Endometrial microvascular endothelial cells (primary cell): ENCODE results near the gene ATP5F1E. TPM values are rescaled to one million over a fixed set of nuclear protein-coding genes. Genes with fewer than 3 reads are reported as not detected.

Experiments
- in situ Hi-C: cut with HindIII; loops from 2 replicates; pipeline ENCODE4 v1.10.0; 2017; ENCODE audit warnings: low sequenced_read_pairs, low pct_unique_long_range_greater_than_20kb; ENCODE audit errors: inconsistent ontology term
- total RNA-seq: library from RNA; depleted of rRNA; stranded (reverse); fragments of >200 nt; gene quantifications from one replicate; pipeline ENCODE4 v1.2.3, GENCODE V29; 2015; ENCODE audit errors: inconsistent ontology term

Gene ATP5F1E
- total RNA-seq, 1 donor from 2014 or later: 18.2 TPM

DNA sequence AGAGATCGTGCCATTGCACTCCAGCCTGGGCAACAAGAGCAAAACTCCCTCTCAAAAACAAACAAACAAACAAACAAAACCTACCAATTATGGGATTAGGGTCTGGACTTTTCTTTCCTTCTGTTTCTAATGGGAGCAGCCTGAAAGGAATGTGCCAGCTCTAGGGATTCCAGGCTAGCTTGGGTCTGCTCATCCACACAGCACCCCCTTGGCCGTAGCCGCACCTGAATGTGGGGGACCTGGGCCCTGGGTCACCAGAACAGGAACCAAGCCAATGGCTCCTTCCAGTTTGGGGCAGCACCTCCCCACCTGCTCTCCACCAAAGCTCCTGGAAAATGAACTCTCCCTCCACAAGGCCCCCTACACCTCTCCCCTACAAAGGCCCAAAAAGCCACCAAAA lies 31.8 kb downstream of the ATP5F1E start:
- in situ Hi-C loops: loop anchor here (25.0 kb wide), 1 partner anchor 138 kb away; the partner anchor contains the start of genes GNAS and GNAS-AS1

DNA sequence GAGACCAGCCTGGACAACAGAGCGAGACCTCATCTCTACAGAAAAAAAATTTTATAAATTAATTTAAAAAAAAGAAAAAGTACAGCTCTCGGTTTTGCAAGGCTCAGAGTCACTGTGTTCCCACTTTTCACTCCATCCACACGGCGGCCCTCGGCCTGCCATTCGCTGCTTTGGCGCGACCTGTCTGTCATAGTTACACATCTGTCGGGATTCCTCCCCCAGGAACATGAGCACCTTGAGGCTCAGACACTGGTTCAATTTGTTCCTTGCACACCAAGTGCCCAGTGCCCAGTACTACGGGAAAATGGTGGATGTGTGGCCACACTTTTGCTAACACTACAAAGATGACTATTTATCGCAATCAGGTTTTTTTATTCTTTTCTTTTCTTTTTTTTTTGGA lies 33.5 kb downstream of the ATP5F1E start:
- in situ Hi-C loops: no loop called here

GRCh38 chr20:58997141-58997770 lies 34.9 kb downstream of the ATP5F1E start:
- in situ Hi-C loops: no loop called here

DNA sequence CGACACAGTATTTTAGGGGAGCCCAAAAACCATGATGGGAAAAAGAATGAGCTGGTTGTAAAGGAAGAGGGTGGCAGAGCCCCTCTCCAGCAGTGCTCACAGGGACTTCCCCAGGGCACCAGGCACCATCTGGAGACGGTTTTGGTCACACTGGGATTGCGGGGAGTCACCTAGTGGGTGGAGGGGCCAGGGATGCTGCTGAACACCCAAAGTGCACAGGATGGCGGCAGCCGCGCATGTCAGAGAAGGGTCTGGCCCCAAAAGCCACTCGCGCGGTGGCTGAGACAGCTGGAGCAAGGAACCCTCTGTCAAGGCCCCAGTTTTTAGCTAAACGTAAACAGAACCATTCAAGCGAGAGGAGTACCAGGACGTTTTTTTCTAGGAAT lies 35.9 kb downstream of the ATP5F1E start:
- in situ Hi-C loops: no loop called here

DNA sequence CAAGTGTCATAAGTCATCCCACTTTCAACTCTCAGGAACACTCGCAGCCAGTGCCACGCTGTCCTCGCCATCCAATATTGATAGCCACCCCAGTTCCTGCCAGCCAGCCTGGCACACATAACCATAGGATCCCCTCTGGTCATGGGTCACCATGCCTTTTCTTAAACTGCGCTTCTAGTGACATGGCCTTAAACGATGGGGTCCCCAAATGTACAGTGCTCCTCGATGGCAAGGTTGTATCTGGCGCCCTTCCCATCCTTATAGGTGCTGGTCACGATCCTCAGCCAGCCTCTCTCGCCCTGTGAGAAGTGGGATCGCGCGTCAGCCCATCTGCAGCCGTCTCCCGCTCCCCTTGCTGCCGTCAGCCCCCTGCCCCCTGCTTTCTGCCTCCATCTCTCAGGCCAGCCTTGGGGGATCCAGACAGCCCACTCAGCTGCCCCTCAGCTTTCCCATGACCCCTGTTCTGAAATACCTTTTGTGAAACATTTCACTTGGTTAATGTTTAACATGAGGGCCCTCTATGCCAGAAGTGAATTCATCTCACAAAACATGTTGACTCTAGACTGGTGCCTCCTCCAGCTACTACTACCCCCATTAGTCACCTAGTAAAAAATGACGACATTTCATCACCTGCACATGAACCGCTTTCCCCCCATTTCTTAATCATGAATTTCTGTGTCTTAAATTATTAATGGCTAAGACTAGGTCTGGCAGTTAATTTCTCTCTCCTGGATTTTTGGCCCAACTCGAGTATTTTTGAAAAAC lies 36.5 kb downstream of the ATP5F1E start:
- in situ Hi-C loops: no loop called here

DNA sequence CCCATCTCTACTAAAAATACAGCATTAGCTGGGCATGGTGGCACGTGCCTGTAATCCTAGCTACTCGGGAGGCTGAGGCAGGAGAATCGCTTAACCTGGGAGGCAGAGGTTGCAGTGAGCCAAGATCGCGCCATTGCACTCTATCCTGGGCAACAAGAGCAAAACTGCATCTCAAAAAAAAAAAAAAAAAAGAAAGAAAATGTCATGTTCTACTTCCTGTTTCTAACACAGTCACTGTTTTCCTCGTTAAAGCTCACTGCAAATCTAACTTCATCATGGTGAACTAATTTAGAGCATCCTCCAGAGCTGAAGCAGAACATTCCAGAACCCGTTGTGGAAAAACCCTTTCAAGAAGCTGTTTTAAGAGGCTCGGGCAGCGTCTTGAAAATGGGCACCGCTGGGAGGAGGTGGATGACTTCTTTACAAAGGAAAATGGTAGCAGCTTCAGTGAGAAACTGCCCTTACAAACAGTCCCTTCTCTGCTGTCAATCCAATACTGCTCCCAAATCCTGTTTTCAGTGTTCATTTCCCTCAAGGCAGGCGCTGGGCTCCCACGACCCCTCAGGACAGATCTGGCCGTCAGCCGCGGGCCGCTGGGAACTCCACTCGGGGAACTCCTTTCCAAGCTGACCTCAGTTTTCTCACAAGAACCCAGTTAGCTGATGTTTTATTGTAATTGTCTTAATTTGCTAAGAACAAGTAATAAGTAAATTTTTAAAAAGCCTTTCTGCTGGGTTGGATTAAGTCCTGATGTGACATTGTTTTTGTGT lies 37.6 kb downstream of the ATP5F1E start:
- in situ Hi-C loops: no loop called here

DNA sequence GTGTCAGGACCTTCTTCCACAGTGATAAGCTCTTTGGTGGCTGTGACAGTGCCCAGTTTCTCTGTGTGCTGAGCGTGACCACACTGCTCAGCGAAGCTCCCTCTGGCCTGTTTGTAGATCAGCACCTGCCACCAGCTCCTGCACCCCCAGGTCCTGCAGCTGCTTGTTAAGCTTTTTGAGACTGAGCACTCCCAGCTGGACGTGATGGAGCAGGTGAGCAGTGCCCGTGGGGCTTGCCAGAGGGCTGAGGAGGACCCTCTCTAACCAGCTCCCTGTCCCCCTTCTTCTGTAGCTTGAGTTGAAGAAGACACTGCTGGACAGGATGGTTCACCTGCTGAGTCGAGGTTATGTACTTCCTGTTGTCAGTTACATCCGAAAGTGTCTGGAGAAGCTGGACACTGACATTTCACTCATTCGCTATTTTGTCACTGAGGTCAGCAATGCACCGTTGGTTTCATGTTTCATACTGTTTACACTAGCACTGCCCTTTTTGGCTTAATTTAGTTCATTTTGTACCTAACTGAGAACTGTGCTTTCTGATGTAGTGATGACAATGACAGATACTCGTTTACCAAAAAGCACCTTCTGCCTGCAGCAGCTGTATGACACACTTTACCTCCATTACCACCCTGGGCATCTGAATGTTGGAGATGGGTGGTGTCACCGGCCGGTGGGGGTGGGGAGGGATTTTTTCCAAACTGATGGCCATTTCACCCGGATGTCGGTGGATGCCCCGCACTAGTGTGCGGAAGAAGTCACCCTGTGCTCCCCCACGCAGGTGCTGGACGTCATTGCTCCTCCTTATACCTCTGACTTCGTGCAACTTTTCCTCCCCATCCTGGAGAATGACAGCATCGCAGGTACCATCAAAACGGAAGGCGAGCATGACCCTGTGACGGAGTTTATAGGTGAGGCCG lies 38.5 kb downstream of the ATP5F1E start:
- in situ Hi-C loops: no loop called here

- in situ Hi-C loops: no loop called here
Observed at GRCh38 chr20:58992911-58993310, 39.2 kb downstream of the ATP5F1E start.

- in situ Hi-C loops: no loop called here
Observed at GRCh38 chr20:58991715-58992114, 40.4 kb downstream of the ATP5F1E start.

- in situ Hi-C loops: no loop called here
Observed at GRCh38 chr20:58990651-58991445, 41.3 kb downstream of the ATP5F1E start.

DNA sequence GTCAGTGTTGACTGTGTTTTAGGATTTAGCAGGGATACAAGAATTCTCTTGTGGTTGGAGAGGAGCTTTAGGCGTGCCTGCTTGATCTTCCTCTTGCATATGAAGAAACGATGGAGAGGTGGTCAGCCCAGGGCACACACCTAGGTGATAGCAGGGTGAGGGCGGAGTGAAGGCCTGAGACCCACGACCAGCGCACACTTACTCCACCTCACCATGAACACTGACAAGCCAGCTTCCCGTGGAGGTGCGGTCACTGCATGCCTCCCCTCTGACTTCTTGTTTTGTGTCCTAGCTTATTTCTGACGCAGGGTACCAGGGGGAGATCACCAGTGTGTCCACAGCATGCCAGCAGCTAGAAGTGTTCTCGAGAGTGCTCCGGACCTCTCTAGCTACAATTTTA lies 42.9 kb downstream of the ATP5F1E start:
- in situ Hi-C loops: no loop called here

DNA sequence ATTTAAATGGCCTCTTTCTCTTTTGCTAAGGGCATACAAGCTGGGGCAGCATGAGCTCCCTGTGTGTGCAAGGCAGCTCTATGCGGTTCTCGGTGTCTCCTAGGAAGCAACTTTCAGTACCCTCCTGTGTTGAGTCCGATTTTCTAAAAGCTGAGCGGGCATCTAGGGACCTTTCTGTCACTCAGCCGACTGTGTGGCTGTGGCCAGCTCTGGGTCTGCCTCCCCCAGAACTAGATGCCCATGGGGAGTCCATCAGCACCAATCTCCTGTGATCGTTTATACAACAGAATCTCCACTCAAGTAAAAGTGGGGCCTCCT lies 43.6 kb downstream of the ATP5F1E start:
- in situ Hi-C loops: no loop called here

- in situ Hi-C loops: no loop called here
Observed at GRCh38 chr20:58987790-58988564, 44.2 kb downstream of the ATP5F1E start.

DNA sequence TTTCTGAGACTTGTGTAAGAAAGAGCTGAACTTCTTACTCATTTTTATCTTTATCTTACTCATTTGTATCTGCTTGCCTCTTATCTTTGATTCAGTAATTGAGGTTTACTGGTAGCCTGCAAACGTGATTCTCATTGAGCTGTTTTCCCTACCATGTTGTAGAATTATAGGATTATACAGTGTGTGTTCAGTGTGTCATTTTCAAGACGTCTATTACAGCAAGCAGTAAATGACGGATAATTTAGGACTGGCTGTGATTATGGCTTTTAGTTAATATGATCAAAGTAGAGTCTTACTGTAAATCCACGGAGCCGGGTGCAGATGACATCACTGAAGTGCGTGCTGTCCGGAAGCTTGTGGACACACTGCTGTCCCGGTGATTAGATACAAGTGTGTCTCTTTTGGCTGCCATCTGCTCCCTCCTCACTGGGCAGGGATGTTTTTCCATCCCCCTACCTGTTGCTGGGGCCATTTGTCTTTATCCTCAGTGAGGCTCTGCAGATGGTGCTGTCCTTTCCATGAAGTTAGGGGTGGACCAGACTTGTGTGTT lies 45.1 kb downstream of the ATP5F1E start:
- in situ Hi-C loops: no loop called here

DNA sequence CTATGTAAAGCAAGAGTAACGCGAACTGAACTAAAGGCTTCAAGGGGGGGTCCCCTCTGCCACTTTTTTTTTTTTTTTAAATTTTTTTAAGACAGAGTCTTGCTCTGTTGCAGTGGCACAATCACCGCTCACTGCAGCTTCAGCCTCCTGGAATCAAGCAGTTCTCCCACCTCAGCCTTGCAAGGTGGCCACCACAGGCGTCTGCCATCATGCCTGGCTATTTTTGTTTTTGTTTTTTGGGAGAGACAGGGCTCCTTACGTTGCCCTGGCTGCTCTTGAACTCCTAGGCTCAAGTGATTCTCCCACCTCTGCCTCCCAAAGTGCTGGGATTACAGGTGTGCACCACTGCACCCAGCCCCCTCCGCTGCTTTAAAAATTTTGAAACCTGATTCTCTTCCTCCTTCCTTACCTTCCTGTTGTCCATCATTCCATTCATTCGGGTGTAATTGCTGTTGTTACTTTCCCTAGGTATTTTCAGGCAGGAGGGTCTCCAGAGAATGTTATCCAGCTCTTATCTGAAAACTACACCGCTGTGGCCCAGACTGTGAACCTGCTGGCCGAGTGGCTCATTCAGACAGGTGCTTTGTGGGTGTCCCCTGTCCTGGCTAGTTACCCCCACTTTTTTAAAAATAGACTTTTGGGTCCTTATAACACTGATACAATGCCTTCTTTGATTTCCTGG lies 45.7 kb downstream of the ATP5F1E start:
- in situ Hi-C loops: no loop called here

DNA sequence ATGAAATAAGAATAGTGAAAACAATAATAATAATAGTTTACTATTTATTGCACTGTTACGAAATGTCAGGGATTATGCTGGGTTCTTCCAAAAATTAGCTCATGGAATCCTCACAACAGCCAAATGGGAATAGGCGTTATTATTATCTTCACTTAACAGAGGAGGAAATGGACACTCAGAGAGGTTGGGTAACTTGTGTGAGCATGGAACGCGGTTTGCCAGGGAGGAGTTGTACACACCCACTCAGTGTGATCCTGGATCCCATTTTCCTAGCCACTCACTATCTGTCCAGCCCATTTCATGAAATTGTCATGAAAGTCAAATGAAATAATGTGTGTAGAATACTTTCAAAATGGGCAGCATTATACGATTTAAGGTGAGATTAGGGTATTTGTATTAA lies 46.5 kb downstream of the ATP5F1E start:
- in situ Hi-C loops: no loop called here

DNA sequence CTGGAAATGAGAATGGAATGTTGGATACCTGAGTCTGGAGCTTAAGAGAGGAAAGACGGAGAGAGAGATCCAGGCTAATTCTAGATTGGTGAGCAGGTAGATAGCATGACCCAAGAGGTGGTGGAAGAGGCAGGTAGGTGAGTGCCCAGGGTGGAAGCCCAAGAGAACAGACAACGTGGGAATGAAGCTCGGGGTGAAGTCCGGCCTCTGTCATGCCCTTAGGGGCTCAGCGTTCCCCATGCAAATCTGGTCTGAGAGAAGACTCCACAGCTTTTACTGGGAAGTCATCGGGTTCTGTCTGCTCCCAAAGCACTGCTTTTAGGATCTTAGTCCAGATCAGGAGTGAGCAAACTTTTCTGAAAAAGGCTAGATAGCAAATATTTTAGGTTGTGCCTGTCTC lies 47.4 kb downstream of the ATP5F1E start:
- in situ Hi-C loops: no loop called here
